ENCODE measurements around the gene GJB6. TPM values are rescaled to one million over a fixed set of nuclear protein-coding genes. Genes with fewer than 3 reads are reported as not detected.

Gene GJB6
- total RNA-seq, 4 donors from 2014 or later, result 0.54 to 4.3 (median 1.7) TPM

DNA sequence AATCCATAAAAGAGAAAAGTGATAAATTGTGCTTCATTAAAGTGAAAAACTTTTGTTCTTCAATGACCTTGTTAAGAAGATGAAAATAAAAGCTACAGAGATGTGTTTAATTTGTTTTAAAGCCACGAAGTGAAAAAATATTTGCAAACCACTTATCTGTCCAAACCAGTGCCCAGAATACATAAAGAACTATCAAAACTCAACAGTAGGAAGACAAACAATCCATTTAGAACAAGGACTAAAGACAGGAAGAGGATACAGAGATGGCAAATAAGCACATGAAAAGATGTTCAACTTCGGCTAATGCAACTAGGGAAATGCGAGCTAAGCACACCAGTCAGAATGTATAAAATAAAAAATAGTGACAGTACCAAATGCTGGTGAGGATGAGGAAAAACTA, 15.0 kb downstream of the GJB6 start:
- no peaks in the 10 kb centered on the region for H3K9me3 ChIP-seq
- intact Hi-C loops (cut with DNase I), result no loop called here
- no peak overlapping the region for H3K27ac ChIP-seq
- no peak overlapping the region for H3K4me3 ChIP-seq (replicated peaks in 1 of 3)
- no peak for DNase-seq
- H3K36me3 ChIP-seq, result no peaks in the 10 kb centered on the region
- H3K4me1 ChIP-seq, result no peaks in the 10 kb centered on the region
- 50 to 66% methylated on average over 3 of the region's 3 CpGs for WGBS, 2 donors
- TF ChIP-seq, protein P1, sequence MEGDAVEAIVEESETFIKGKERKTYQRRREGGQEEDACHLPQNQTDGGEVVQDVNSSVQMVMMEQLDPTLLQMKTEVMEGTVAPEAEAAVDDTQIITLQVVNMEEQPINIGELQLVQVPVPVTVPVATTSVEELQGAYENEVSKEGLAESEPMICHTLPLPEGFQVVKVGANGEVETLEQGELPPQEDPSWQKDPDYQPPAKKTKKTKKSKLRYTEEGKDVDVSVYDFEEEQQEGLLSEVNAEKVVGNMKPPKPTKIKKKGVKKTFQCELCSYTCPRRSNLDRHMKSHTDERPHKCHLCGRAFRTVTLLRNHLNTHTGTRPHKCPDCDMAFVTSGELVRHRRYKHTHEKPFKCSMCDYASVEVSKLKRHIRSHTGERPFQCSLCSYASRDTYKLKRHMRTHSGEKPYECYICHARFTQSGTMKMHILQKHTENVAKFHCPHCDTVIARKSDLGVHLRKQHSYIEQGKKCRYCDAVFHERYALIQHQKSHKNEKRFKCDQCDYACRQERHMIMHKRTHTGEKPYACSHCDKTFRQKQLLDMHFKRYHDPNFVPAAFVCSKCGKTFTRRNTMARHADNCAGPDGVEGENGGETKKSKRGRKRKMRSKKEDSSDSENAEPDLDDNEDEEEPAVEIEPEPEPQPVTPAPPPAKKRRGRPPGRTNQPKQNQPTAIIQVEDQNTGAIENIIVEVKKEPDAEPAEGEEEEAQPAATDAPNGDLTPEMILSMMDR (IDR thresholded peaks at IDR 0.05), result no peak
- TF ChIP-seq POLR2A (IDR thresholded peaks at IDR 0.05), result no peak
- H3K27me3 ChIP-seq, result no peaks in the 10 kb centered on the region

DNA sequence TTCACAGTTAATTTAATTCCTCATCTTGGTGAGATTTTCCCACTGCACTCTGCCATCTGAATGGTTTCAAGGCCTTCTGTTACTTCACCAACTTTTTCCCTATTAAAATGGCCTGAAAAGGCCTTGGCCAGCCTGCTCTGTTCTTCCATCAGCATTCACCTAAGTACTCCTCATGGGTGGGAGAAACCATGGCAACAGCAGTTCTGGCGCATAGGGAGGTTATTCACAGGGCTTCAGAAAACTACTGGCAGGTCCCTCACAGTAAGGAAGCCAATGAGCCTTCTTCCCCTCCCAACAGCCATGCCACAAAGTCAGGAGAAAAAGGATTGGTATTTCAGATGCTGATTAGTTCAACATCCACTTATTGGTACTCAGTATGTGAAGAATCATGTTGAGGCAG, 22.2 kb downstream of the GJB6 start:
- Histone ChIP-seq H3K4me1 (no peaks in the 10 kb centered on the region), H3K27me3 (no peaks in the 10 kb centered on the region), H3K36me3 (no peaks in the 10 kb centered on the region), H3K4me3 (replicated peaks in 1 of 3) (no peak overlapping the region), H3K27ac (no peak overlapping the region), H3K9me3 (no peaks in the 10 kb centered on the region)
- 53 to 80% methylated on average over 1 of the region's 1 CpG for WGBS, 2 donors
- DNase-seq, result no peak
- intact Hi-C loops (cut with DNase I), result no loop called here
- TF ChIP-seq, protein P1 (IDR thresholded peaks at IDR 0.05), result no peak
- no peak for TF ChIP-seq POLR2A (IDR thresholded peaks at IDR 0.05)

DNA sequence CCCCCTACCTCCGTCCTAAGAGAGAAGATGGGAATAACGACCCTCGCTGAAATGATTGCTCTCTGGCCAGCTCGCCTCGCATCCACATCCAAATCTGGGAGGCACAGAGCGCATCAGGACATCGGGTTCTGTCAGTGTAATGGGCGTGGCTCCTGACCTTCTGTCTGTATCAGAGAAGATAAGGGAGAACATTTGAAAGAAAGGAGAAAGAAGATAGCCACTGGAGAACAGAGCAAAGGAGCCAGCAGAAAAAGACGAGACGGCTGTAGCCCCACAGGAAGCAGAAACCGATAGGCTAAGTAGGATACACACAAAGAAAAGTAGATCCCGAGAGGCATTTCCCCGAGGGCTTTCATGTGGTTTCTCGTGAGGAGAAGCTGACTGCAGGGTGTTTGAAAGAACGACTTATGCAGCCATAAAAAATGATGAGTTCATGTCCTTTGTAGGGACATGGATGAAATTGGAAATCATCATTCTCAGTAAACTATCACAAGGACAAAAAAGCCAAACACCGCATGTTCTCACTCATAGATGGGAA, 25.4 kb downstream of the GJB6 start:
- no peak overlapping the region for H3K4me3 ChIP-seq (replicated peaks in 1 of 3)
- 83% methylated on average over 16 of the region's 16 CpGs for WGBS, 2 donors
- DNase-seq, result no peak
- H3K36me3 ChIP-seq, result no peaks in the 10 kb centered on the region
- no peaks in the 10 kb centered on the region for H3K27me3 ChIP-seq
- H3K27ac ChIP-seq, result no peak overlapping the region
- H3K4me1 ChIP-seq, result no peaks in the 10 kb centered on the region
- H3K9me3 ChIP-seq, result no peaks in the 10 kb centered on the region
- intact Hi-C loops (cut with DNase I), result no loop called here
- TF ChIP-seq, protein P1 (IDR thresholded peaks at IDR 0.05), result no peak
- TF ChIP-seq POLR2A (IDR thresholded peaks at IDR 0.05), result no peak

DNA sequence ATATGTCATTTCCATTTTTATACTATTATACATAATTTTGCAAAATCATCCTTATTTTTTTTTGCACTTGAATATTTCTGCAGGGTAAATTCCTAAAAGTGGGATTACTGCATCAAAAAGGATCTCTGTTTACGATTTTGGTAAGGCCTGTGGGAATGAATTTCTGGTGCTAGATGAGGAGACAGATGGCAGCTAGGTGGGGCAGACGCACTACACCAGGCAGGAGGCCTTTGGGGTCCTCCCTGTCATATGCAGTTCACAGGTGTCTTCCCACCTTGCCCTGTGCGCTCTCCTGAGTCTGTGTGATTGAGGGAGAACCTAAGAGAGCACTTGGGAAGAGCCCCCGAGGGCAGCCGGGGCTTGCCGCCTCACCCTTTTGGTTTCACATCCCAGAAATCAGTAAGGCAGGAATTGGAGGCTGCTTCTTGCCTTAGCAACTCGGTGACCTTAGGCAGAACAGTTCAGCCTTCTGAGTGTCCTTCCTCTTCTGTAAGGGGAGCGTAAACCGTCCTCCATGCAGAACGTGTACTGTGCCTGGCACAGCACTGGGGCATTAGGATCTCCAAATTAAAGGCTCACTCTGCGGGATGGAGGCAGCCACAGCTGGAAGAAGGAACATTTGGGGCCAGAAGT, 25.9 kb downstream of the GJB6 start:
- Histone ChIP-seq H3K4me3 (replicated peaks in 1 of 3) (no peak overlapping the region), H3K4me1 (no peaks in the 10 kb centered on the region), H3K36me3 (no peaks in the 10 kb centered on the region), H3K27me3 (no peaks in the 10 kb centered on the region), H3K9me3 (no peaks in the 10 kb centered on the region), H3K27ac (no peak overlapping the region)
- TF ChIP-seq, protein P1 (IDR thresholded peaks at IDR 0.05), result no peak
- TF ChIP-seq POLR2A (IDR thresholded peaks at IDR 0.05), result no peak
- intact Hi-C loops (cut with DNase I), result no loop called here
- WGBS, 2 donors, result 82 to 86% methylated on average over 11 of the region's 11 CpGs
- DNase-seq, result no peak

DNA sequence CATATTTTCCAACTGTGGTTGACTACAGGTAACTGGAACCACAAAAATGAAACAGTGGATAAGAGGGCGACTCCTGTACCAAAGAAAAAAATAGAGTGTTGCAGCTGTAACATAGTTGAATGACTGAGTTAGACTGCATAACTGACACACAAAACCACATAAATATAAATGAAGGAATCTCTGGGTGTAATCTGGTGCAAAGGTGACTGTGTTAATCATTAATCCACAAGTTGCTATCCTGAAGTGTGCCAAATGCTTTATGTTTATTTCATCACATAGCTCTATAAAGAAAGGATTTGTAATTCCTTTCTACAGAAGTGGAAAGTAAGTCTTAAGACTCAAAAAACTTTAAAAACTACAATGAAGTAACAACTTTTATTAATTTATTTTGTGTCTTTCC, 33.3 kb downstream of the GJB6 start:
- Histone ChIP-seq H3K4me3 (replicated peaks in 1 of 3) (no peak overlapping the region), H3K36me3 (no peaks in the 10 kb centered on the region), H3K9me3 (no peaks in the 10 kb centered on the region), H3K4me1 (peaks cover 1 to 5% of the 10 kb centered on the region in 2 donors), H3K27me3 (no peaks in the 10 kb centered on the region), H3K27ac (no peak overlapping the region)
- WGBS, 2 donors, result 85 to 93% methylated on average over 1 of the region's 1 CpG
- TF ChIP-seq POLR2A (IDR thresholded peaks at IDR 0.05), result no peak
- TF ChIP-seq, protein P1 (IDR thresholded peaks at IDR 0.05), result no peak
- intact Hi-C loops (cut with DNase I), result no loop called here
- DNase-seq, result no peak
